H1 (cell line): ENCODE data around the gene ENOX2. TPM values are rescaled to one million over a fixed set of nuclear protein-coding genes. Genes with fewer than 3 reads are reported as not detected.

Experiments used
- CTCF ChIA-PET: fragments of 300-600 bp; sonication (Branson Sonifier 250); formaldehyde crosslinking; loops from one replicate; lab custom pipeline; 2021; ENCODE audit not compliant: partially characterized antibody; lab: Charles Lee
- POLR2A ChIA-PET: fragments of 300-600 bp; sonication (Branson Sonifier 250); formaldehyde crosslinking; loops from one replicate; lab custom pipeline; 2021; ENCODE audit warnings: inconsistent platforms; ENCODE audit not compliant: partially characterized antibody; lab: Charles Lee
- DNase-seq, 2 experiments: peaks; one replicate each; pipeline versions ENCODE4 v3.0.0 to v3.0.0-alpha.2; 2010 to 2022; ENCODE audit warnings: low spot score in 2 of 2, low read depth in 1 of 2, mixed read lengths in 1 of 2
- FAIRE-seq: peaks from 2 replicates; lab custom pipeline; 2011; peaks lifted over from hg19 to GRCh38; lab: Jason Lieb, UNC
- H2AFZ ChIP-seq: 2 replicates; pipeline ENCODE4 v1.8.1; 2012; ENCODE audit warnings: low read length, inconsistent platforms
- H2AK5ac ChIP-seq: 2 replicates; pipeline ENCODE4 v1.6.1; 2013; ENCODE audit warnings: low read depth, low read length
- H2BK120ac ChIP-seq: replicated peaks from 2 replicates; pipeline ENCODE3; 2013; ENCODE audit warnings: low read depth, low read length, inconsistent platforms
- H2BK12ac ChIP-seq: 2 replicates; pipeline ENCODE4 v1.6.1; 2013; ENCODE audit warnings: low read depth, low read length
- H2BK15ac ChIP-seq: 2 replicates; pipeline ENCODE4 v1.6.1; 2013; ENCODE audit warnings: low read length
- H2BK20ac ChIP-seq: 2 replicates; pipeline ENCODE4 v1.6.1; 2013; ENCODE audit warnings: low read length
- H2BK5ac ChIP-seq: 2 replicates; pipeline ENCODE4 v1.6.1; 2013; ENCODE audit warnings: low read depth, low read length
- H3K14ac ChIP-seq: 2 replicates; pipeline ENCODE4 v1.6.1; 2013; ENCODE audit warnings: inconsistent platforms; ENCODE audit not compliant: insufficient read length
- H3K18ac ChIP-seq: 2 replicates; pipeline ENCODE4 v1.6.1; 2013; ENCODE audit warnings: low read length; ENCODE audit errors: extremely low read depth
- H3K23ac ChIP-seq: 2 replicates; pipeline ENCODE4 v1.6.1; 2013; ENCODE audit warnings: inconsistent platforms; ENCODE audit not compliant: insufficient read length
- H3K23me2 ChIP-seq: 2 replicates; pipeline ENCODE4 v1.6.1; 2013; ENCODE audit warnings: low read depth, low read length
- H3K27ac ChIP-seq: 2 replicates; pipeline ENCODE4 v1.6.1; 2011; ENCODE audit warnings: low read depth, low read length, inconsistent platforms
- H3K27me3 ChIP-seq, 4 experiments: replicated peaks in 1 of 4; 1 replicate in 1 of 4; 2 replicates in 3 of 4; pipeline versions ENCODE4 v1.6.1 to v1.8.1; 2011 to 2013; ENCODE audit warnings: low read length in 3 of 4, mild to moderate bottlenecking in 3 of 4, inconsistent platforms in 2 of 4, mixed read lengths in 2 of 4, moderate library complexity in 1 of 4; ENCODE audit not compliant: control insufficient read depth in 3 of 4, insufficient read depth in 3 of 4; ENCODE audit errors: extremely low read depth in 1 of 4
- H3K36me3 ChIP-seq, 4 experiments: 2 replicates each; pipeline versions ENCODE4 v1.6.1 to v1.8.1; 2011 to 2013; ENCODE audit warnings: mild to moderate bottlenecking in 4 of 4, low read length in 3 of 4, moderate library complexity in 2 of 4, control low read depth in 1 of 4, inconsistent platforms in 1 of 4; ENCODE audit not compliant: insufficient read depth in 4 of 4, control insufficient read depth in 2 of 4
- H3K4ac ChIP-seq: replicated peaks from 2 replicates; pipeline ENCODE3; 2013; ENCODE audit warnings: low read length, low read depth, mixed read lengths, inconsistent platforms; ENCODE audit not compliant: insufficient read length
- H3K4me1 ChIP-seq, 4 experiments: replicated peaks in 1 of 4; 1 replicate in 1 of 4; 2 replicates in 3 of 4; pipeline versions ENCODE4 v1.6.1 to v1.8.1; 2011 to 2013; ENCODE audit warnings: low read length in 3 of 4, inconsistent platforms in 2 of 4, mixed read lengths in 1 of 4; ENCODE audit not compliant: insufficient read depth in 4 of 4, control insufficient read depth in 3 of 4
- H3K4me2 ChIP-seq, 2 experiments: 2 replicates each; pipeline versions ENCODE4 v1.6.1 to v1.8.1; 2011 to 2013; ENCODE audit warnings: low read depth in 2 of 2, low read length in 2 of 2, control low read depth in 1 of 2, inconsistent platforms in 1 of 2, mild to moderate bottlenecking in 1 of 2; ENCODE audit not compliant: insufficient read depth in 1 of 2
- H3K4me3 ChIP-seq, 4 experiments: fragments of 200-600, 300-600 bp in 1 of 4; sonication (generic), shearing (Covaris generic), sonication (Bioruptor Twin) in 1 of 4; 2 replicates each; pipeline versions ENCODE4 v1.5.1 to v1.8.1; 2011 to 2016; ENCODE audit warnings: low read length in 4 of 4, low read depth in 3 of 4, control low read depth in 2 of 4, inconsistent platforms in 2 of 4, mild to moderate bottlenecking in 2 of 4, mixed read lengths in 1 of 4, moderate library complexity in 1 of 4; ENCODE audit not compliant: insufficient read depth in 2 of 4; ENCODE audit errors: extremely low read depth in 1 of 4
- H3K56ac ChIP-seq: replicated peaks from 2 replicates; pipeline ENCODE3; 2013; ENCODE audit warnings: low read depth, mild to moderate bottlenecking, mixed read lengths, low read length, inconsistent platforms; ENCODE audit not compliant: insufficient read length
- H3K79me1 ChIP-seq: 2 replicates; pipeline ENCODE4 v1.6.1; 2013; ENCODE audit warnings: low read depth, low read length, control low read depth
- H3K79me2 ChIP-seq, 2 experiments: 2 replicates each; pipeline versions ENCODE4 v1.6.1 to v1.8.1; 2012 to 2013; ENCODE audit warnings: low read length in 2 of 2, mild to moderate bottlenecking in 2 of 2, inconsistent platforms in 1 of 2; ENCODE audit not compliant: insufficient read depth in 2 of 2, control insufficient read depth in 1 of 2
- H3K9ac ChIP-seq, 4 experiments: replicated peaks in 1 of 4; 1 replicate in 1 of 4; 2 replicates in 3 of 4; pipeline versions ENCODE4 v1.6.1 to v1.8.1; 2011 to 2013; ENCODE audit warnings: low read depth in 3 of 4, low read length in 3 of 4, control low read depth in 2 of 4, mild to moderate bottlenecking in 2 of 4, moderate library complexity in 2 of 4, inconsistent platforms in 1 of 4; ENCODE audit errors: extremely low read depth in 1 of 4
- H3K9me3 ChIP-seq, 2 experiments: 2 replicates each; pipeline versions ENCODE4 v1.6.1 to v1.8.1; 2012 to 2013; ENCODE audit warnings: mild to moderate bottlenecking in 2 of 2, moderate library complexity in 2 of 2, control low read depth in 1 of 2, inconsistent platforms in 1 of 2, low read depth in 1 of 2, low read length in 1 of 2, mixed read lengths in 1 of 2; ENCODE audit not compliant: insufficient read depth in 2 of 2
- H4K20me1 ChIP-seq, 2 experiments: replicated peaks in 1 of 2; 2 replicates each; pipeline versions ENCODE3 to v1.8.1; 2011 to 2013; ENCODE audit warnings: inconsistent platforms in 2 of 2, low read length in 2 of 2, mild to moderate bottlenecking in 1 of 2; ENCODE audit not compliant: insufficient read depth in 2 of 2, control insufficient read depth in 1 of 2
- H4K5ac ChIP-seq: 2 replicates; pipeline ENCODE4 v1.6.1; 2013; ENCODE audit warnings: low read length, low read depth, mixed read lengths, inconsistent platforms; ENCODE audit not compliant: insufficient read length
- H4K8ac ChIP-seq: 2 replicates; pipeline ENCODE4 v1.8.0; 2013; ENCODE audit warnings: mild to moderate bottlenecking, moderate library complexity, low read length, inconsistent platforms; ENCODE audit not compliant: insufficient read depth; ENCODE audit errors: extremely low read depth
- H4K91ac ChIP-seq: replicated peaks from 2 replicates; pipeline ENCODE3; 2013; ENCODE audit warnings: low read length, mixed read lengths, inconsistent platforms; ENCODE audit not compliant: insufficient read length
- BCL11A ChIP-seq, 2 experiments: IDR thresholded peaks; one replicate each; pipeline ENCODE4 v1.6.1; 2011; ENCODE audit warnings: low read depth in 2 of 2, low read length in 2 of 2, mild to moderate bottlenecking in 2 of 2
- KDM5A ChIP-seq: fragments of 200-600 bp; IDR thresholded peaks from 2 replicates; pipeline ENCODE4 v1.7.1; 2012; ENCODE audit warnings: mild to moderate bottlenecking, low read length, inconsistent platforms, mixed read lengths
- POU5F1 ChIP-seq: IDR thresholded peaks from 2 replicates; pipeline ENCODE4 v1.6.1; 2011; ENCODE audit warnings: low read depth, mild to moderate bottlenecking, low read length, moderate library complexity
- SP1 ChIP-seq: IDR thresholded peaks from 2 replicates; pipeline ENCODE4 v1.6.1; 2011; ENCODE audit warnings: low read depth, low read length
- SP2 ChIP-seq: IDR thresholded peaks from 2 replicates; pipeline ENCODE4 v1.6.1; 2012; ENCODE audit warnings: mild to moderate bottlenecking, low read length, inconsistent platforms
- WGBS, 2 experiments: shearing (Covaris generic) in 1 of 2; methylation state at CpG; one replicate each; pipeline versions ENCODE4 v1.1.6 to v1.1.7; 2013 to 2015; ENCODE audit warnings: low lambda C conversion rate in 2 of 2, mixed read lengths in 2 of 2, inconsistent platforms in 1 of 2, low coverage in 1 of 2, missing lambda C conversion rate in 1 of 2; ENCODE audit not compliant: insufficient replicate concordance in 2 of 2, insufficient coverage in 1 of 2, insufficient read length in 1 of 2; ENCODE audit errors: extremely low coverage in 1 of 2, missing lambda C conversion rate in 1 of 2; 5-methylcytosine and 5-hydroxymethylcytosine counted together
- long read RNA-seq, 2 experiments: library from RNA in 1 of 2; library from capped mRNA in 1 of 2; stranded (forward); transcript quantifications; one replicate each; pipeline ENCODE4 v2.0.0, GENCODE V29; 2021; ENCODE audit warnings: inconsistent platforms in 1 of 2
- polyA minus RNA-seq, 3 experiments: library from RNA; depleted of rRNA, polyadenylated mRNA; stranded (reverse); fragments of >200 nt; gene quantifications; 1 replicate in 2 of 3; 2 replicates in 1 of 3; pipeline ENCODE4 v1.2.3, GENCODE V29; 2011
- polyA plus RNA-seq, 7 experiments: library from polyadenylated mRNA; depleted of rRNA in 3 of 7; stranded (reverse) in 5 of 7; unstranded in 2 of 7; fragments of >200 nt in 5 of 7; fragments of 200-250 nt in 2 of 7; gene quantifications; 1 replicate in 5 of 7; 2 replicates in 1 of 7; 4 replicates in 1 of 7; pipeline versions ENCODE4 v1.2.1 to v1.2.3, GENCODE V29; 2011 to 2013; ENCODE audit warnings: missing spikeins in 2 of 7, mixed read lengths in 2 of 7
- total RNA-seq: library from RNA; stranded (reverse); fragmentation: NEBNext Ultra II Directional; extraction: Animal tissue kit (Norgen Biotek cat#: 25700); gene quantifications from 2 replicates; pipeline ENCODE4 v1.2.1, GENCODE V29; 2021
- TF ChIP-seq, protein P1 (sequence below): IDR thresholded peaks from 2 replicates; pipeline ENCODE4 v1.6.1; 2011; ENCODE audit warnings: low read depth, mild to moderate bottlenecking, low read length; ENCODE audit not compliant: insufficient read depth

The ENOX2 gene, protein sequence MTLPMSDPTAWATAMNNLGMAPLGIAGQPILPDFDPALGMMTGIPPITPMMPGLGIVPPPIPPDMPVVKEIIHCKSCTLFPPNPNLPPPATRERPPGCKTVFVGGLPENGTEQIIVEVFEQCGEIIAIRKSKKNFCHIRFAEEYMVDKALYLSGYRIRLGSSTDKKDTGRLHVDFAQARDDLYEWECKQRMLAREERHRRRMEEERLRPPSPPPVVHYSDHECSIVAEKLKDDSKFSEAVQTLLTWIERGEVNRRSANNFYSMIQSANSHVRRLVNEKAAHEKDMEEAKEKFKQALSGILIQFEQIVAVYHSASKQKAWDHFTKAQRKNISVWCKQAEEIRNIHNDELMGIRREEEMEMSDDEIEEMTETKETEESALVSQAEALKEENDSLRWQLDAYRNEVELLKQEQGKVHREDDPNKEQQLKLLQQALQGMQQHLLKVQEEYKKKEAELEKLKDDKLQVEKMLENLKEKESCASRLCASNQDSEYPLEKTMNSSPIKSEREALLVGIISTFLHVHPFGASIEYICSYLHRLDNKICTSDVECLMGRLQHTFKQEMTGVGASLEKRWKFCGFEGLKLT
- total RNA-seq: 10.9 and 12.3 TPM in 2 replicates
- polyA plus RNA-seq (2011; rRNA removed): 3.9 and 4.5 TPM in 2 replicates
- polyA plus RNA-seq (2011; cell fraction: cytosol; rRNA removed): 7.0 TPM
- 9.6 TPM for polyA plus RNA-seq (2011; cell fraction: nucleus; rRNA removed)
- polyA plus RNA-seq (2012, experiment 1 of 2): 6.9 to 13.0 TPM (median 8.6 TPM) in 4 replicates
- polyA plus RNA-seq (2012, experiment 2 of 2): 0.62 TPM
- 8.9 TPM for polyA plus RNA-seq (2013, experiment 1 of 2)
- polyA plus RNA-seq (2013, experiment 2 of 2): 8.3 TPM
- polyA minus RNA-seq (2011; rRNA and poly(A)+ RNA removed): 12.0 and 16.3 TPM in 2 replicates
- polyA minus RNA-seq (2011; cell fraction: cytosol; rRNA and poly(A)+ RNA removed): 6.8 TPM
- polyA minus RNA-seq (2011; cell fraction: nucleus; rRNA and poly(A)+ RNA removed): 13.8 TPM
- long read RNA-seq, experiment 1, partial matches to known transcripts: 2 of 3 reads
- long read RNA-seq, experiment 1, other reads (novel, unspliced or antisense): 1 of 3 reads
- long read RNA-seq, experiment 2, full-length matches to known transcripts: 2 of 3 reads
- long read RNA-seq, experiment 2, partial matches to known transcripts: 1 of 3 reads
- long read RNA-seq, experiment 2, other reads (novel, unspliced or antisense): 0 of 3 reads

DNA sequence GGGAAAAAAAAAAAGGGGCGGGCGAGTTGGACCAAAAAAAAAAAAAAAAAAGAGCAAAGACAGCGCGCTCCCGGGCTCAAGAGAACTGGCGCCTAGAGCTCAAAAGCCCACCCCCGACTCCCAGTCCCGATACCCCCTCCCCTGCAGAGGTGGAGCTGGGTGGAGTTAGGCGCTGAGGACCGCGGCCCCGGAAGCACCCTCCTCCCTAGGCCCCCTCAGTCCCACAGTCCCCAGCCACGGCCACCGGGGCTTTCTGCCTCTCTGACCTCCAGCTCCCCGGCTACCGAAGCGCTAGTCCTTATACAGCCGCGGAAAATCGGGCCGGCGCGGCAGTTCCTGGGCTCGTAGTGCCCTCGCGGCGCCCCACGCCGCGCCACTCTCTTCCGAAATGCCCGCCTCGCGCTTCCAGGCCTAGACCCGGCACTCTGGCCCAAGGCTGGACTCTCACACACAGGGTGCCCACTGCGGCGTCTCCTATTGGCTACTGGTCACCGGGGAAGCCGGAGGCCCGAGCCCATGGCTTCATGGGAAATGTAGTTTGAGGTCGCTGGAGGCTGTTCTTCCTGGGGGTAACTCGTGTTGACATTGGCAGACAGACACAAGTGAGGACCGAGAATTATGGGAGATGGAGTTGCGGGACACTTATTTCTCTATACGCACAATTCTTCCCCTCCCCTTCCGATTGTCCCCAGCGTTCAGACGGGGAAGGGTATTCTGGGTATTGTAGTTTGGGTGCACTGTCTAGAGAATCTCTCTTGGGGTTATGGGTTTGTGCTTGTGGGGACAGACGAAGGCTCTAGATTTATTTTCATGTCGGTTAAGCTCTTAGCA is at the start of gene ENOX2:
TSS of gene ENOX2 (minus strand) at position 427 of the 831 bp plus-strand sequence. CDS start 199,993 bp downstream, outside the sequence.
- peak within 1 kb of the TSS; percentile 46 for H4K5ac ChIP-seq
- H3K9ac ChIP-seq: peak within 1 kb of the TSS in 3 of 4 experiments; percentile 38 to 73 (median 60); a peak in 5 of 7 replicates
- H3K36me3 ChIP-seq: no peaks in the 10 kb centered on the region
- no peaks in the 10 kb centered on the region for H3K9me3 ChIP-seq
- no peaks in the 10 kb centered on the region for H4K20me1 ChIP-seq
- no peak within 1 kb of the TSS for H3K14ac ChIP-seq
- H2BK15ac ChIP-seq: no peak within 1 kb of the TSS
- H2AFZ ChIP-seq: 0 out of 2 replicates have a peak within 1 kb of the TSS, but pooled peaks have one; percentile 7
- no peak within 1 kb of the TSS for H2AK5ac ChIP-seq
- no peak within 1 kb of the TSS for H2BK5ac ChIP-seq
- H2BK120ac ChIP-seq: no peak within 1 kb of the TSS
- POLR2A ChIA-PET: no interaction called here
- DNase-seq (peak; percentile 74 to 79), FAIRE-seq (peak; percentile 99)
- H2BK20ac ChIP-seq: no peak within 1 kb of the TSS
- no peak within 1 kb of the TSS for H3K4ac ChIP-seq
- H3K56ac ChIP-seq: no peak within 1 kb of the TSS
- no peaks in the 10 kb centered on the region for H3K27me3 ChIP-seq
- H2BK12ac ChIP-seq: no peak within 1 kb of the TSS
- H3K23ac ChIP-seq: no peak within 1 kb of the TSS
- peak within 1 kb of the TSS; percentile 79 for H3K27ac ChIP-seq
- CTCF ChIA-PET: no interaction called here
- H3K79me1 ChIP-seq: no peaks in the 10 kb centered on the region
- WGBS, 2 experiments: 5% methylated on average over 7 of the region's 50 CpGs; no CpG with 5 or more reads in 1 of the 2 experiments
- 0 out of 2 replicates have a peak within 1 kb of the TSS, but pooled peaks have one; percentile 32 for H3K18ac ChIP-seq
- H3K4me3 ChIP-seq: peak within 1 kb of the TSS; percentile 58 to 90 (median 66)
- no peaks in the 10 kb centered on the region for H3K23me2 ChIP-seq
- no peaks in the 10 kb centered on the region for H3K79me2 ChIP-seq
- peak within 1 kb of the TSS; percentile 64 to 83 for H3K4me2 ChIP-seq
- no peak within 1 kb of the TSS for H4K91ac ChIP-seq
- H3K4me1 ChIP-seq: no peaks in the 10 kb centered on the region
- H4K8ac ChIP-seq: peak within 1 kb of the TSS; percentile 86; the same call in 1 of the 2 replicates
- TF ChIP-seq, protein P1, sequence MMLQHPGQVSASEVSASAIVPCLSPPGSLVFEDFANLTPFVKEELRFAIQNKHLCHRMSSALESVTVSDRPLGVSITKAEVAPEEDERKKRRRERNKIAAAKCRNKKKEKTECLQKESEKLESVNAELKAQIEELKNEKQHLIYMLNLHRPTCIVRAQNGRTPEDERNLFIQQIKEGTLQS: no peak
- 0 out of 2 replicates have a peak, but pooled peaks have one; percentile 16 for TF ChIP-seq SP1
- TF ChIP-seq SP2: no peak
- TF ChIP-seq POU5F1: no peak
- TF ChIP-seq BCL11A (IDR thresholded peaks at IDR 0.05; ENCODE audit: low read depth in 2 of 2, low read length in 2 of 2): no peak
- TF ChIP-seq KDM5A: no peak
